ENCODE measurements around the gene UPK3BL1. TPM values are rescaled to one million over a fixed set of nuclear protein-coding genes. Genes with fewer than 3 reads are reported as not detected.

UPK3BL1 gene
- total RNA-seq (2022; extraction: Qiagen RNA extraction; ENCODE audit: low read depth), result 8.5 to 20.2 TPM (median 12.7 TPM) in 5 replicates

DNA sequence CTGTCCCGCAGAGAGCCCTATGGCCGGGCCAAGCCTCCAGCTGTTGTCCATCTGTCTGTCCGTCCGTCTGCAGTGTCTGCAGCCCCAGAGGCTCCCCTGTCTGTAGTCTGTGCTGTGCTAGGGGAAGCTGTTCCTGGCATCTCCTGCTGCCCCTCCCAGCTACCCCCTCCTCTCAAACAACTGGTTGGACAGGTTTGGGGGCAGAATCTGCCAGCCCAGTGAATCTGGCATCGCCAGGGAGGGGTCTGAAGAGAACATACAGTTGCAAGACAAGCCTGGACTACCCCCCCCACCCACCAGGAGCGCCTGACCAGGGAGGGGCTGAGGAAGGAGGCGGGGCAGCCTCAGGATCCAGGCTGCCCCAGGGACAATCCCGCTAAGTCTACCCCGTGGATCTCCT is at the start of gene UPK3BL1:
Gene UPK3BL1, minus strand, starts transcription at position 101 of the 400 bp plus-strand sequence. Its CDS starts 50 bp downstream, at position 51.

DNA sequence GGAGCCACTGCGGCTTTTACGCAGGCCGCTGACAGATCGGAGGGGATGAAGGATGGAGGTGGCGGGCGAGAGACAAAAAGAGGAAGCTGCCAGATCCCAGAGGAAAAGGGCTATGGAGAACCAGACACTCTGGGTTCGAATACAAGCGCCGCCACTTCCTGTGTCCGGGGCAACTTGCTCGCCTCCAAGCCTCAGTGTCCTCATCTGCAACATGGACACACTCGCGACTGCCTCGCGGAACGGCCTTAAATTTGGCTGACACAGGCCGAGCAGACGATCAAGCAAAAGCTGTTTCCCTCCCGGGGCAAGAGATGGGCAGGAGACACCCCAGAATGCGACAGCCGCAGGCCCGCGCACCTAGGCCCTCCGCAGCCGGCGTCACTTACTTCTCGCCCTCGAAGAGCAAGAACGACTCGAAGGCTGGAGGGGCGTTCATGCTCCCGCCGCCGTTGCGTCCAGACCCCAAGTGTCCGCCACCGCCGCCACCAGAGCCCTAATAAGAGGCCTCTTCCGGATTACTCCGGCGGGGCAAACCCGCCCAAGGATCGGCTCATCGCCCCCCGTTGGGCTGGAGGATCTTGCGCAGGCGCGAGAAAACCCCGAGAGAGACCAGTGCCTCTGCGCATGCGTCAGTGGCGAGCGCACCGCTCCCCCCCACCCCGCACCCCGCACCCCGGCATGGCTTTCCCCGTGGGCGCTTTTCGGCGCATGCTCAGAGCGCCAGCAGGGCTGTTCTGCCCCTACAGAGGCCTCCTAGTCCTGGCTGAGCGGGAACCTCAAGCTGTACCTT is 28.8 kb upstream of the UPK3BL1 start, which contains the start of gene POLR2J2:
Gene POLR2J2, minus strand, starts transcription at position 498 of the 790 bp plus-strand sequence. Its CDS starts 62 bp downstream, at position 436.

DNA sequence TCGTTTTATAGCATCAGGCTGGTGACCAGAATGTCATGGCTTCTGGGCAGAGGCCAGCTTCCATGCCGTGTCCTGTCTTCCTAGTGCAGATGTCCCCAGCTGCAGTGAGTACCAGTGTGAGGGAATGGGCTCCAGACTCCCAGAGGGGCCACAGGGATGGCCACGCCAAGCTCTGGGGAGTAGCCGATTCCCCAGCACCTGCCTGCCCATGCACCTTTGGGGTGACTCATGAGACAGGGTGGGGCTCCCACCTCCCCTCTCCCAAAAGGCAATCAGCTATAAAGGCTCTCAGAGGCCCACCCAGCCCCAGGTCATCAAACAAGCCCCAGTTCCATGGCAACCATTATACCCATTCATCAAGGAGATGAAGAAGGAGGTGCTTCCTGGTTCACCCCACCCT is 7.3 kb upstream of the UPK3BL1 start, which contains the start of gene SPDYE2B:
Gene SPDYE2B, plus strand, starts transcription at position 396 of the 400 bp plus-strand sequence. CDS start 2,030 bp downstream, outside the sequence.

DNA sequence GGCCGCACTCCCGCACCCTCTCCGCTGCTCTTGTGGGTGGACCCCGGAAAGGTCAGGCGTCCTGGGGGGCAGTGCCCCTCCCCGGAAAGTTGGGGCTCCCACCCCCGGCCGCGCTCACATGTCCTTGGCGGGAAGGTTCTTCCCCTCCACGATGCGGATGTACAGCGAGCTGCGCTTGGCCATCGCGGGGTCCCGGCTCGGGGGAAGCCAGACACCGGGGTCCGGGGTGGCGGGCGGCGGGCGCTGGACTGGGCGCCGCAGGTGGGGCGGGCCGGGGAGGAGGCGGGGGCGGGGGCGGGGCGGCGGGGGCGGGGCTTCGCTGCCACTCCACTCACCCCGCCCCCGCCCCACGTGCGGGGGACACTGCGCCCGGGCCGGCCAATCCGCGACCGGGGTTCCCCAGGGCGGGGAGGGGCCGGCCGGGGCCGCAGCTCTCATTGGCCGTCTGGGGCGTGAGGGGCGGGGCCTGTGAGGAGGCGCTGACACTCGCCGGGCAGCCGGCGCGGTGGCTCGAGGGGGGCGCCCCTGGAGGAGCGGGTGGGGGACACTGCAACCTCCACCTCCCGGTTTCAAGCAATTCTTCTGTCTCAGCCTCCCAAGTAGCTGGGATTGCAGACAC is 26.0 kb downstream of the UPK3BL1 start, which contains the start of gene RASA4:
Gene RASA4, minus strand, starts transcription at position 250 of the 619 bp plus-strand sequence. Its CDS starts 67 bp downstream, at position 183.

Other genes starting within 250 kb of the UPK3BL1 start
- gene PRKRIP1, start 246.4 kb downstream of the UPK3BL1 start, total RNA-seq (2022; extraction: Qiagen RNA extraction; ENCODE audit: low read depth), result 21.2 to 24.5 TPM (median 23.0 TPM) in 5 replicates
- gene ORAI2, start 209.2 kb downstream of the UPK3BL1 start, total RNA-seq (2022; extraction: Qiagen RNA extraction; ENCODE audit: low read depth), result 29.7 to 36.7 TPM (median 32.1 TPM) in 5 replicates
- gene ALKBH4, start 177.9 kb downstream of the UPK3BL1 start, total RNA-seq (2022; extraction: Qiagen RNA extraction; ENCODE audit: low read depth), result 9.1 to 14.4 TPM (median 11.4 TPM) in 5 replicates
- 25.5 to 31.2 TPM (median 29.0 TPM) in 5 replicates for gene LRWD1, start 177.8 kb downstream of the UPK3BL1 start, total RNA-seq (2022; extraction: Qiagen RNA extraction; ENCODE audit: low read depth)
- gene POLR2J, start 163.9 kb downstream of the UPK3BL1 start, total RNA-seq (2022; extraction: Qiagen RNA extraction; ENCODE audit: low read depth), result 103 to 112 TPM (median 105 TPM) in 5 replicates
- 1.1 to 2.4 TPM (median 2.1 TPM) in 5 replicates for gene RASA4B, start 125.0 kb downstream of the UPK3BL1 start, total RNA-seq (2022; extraction: Qiagen RNA extraction; ENCODE audit: low read depth)
- gene UPK3BL2, start 99.1 kb downstream of the UPK3BL1 start, total RNA-seq (2022; extraction: Qiagen RNA extraction; ENCODE audit: low read depth), result 1.3 to 3.3 TPM (median 2.3 TPM) in 5 replicates
- not detected in 5 replicates for gene SPDYE2, start 91.6 kb downstream of the UPK3BL1 start, total RNA-seq (2022; extraction: Qiagen RNA extraction; ENCODE audit: low read depth)
- gene POLR2J3, start 70.2 kb downstream of the UPK3BL1 start, total RNA-seq (2022; extraction: Qiagen RNA extraction; ENCODE audit: low read depth), result 14.5 to 41.0 TPM (median 36.3 TPM) in 5 replicates
- 1.5 to 2.5 TPM (median 1.7 TPM) in 5 replicates for gene RASA4, start 26.0 kb downstream of the UPK3BL1 start, total RNA-seq (2022; extraction: Qiagen RNA extraction; ENCODE audit: low read depth)
- not detected in 5 replicates for gene SPDYE2B, start 7.5 kb upstream of the UPK3BL1 start, total RNA-seq (2022; extraction: Qiagen RNA extraction; ENCODE audit: low read depth)
- 0.07 to 0.95 TPM (median 0.30 TPM) in 5 replicates for gene POLR2J2, start 28.9 kb upstream of the UPK3BL1 start, total RNA-seq (2022; extraction: Qiagen RNA extraction; ENCODE audit: low read depth)
- gene FAM185A, start 106.2 kb upstream of the UPK3BL1 start, total RNA-seq (2022; extraction: Qiagen RNA extraction; ENCODE audit: low read depth), result 5.8 to 7.0 TPM (median 6.5 TPM) in 5 replicates

Measured in A549 treated with GW870086 at 1 μM for 4 hours (cell line).